GM19455 (cell line): ENCODE results near the gene STON2.
"Not testable (repeated sequence)": the region's sequence is repeated elsewhere in the genome, so short reads cannot be mapped to it uniquely, and the experiment has no call there.

ENCODE experiments used
- ATAC-seq: cut with Tn5 transposase; IDR thresholded peaks from one replicate; pipeline ENCODE4 v1.9.1; 2021; ENCODE audit not compliant: unreplicated experiment

The STON2 gene, protein sequence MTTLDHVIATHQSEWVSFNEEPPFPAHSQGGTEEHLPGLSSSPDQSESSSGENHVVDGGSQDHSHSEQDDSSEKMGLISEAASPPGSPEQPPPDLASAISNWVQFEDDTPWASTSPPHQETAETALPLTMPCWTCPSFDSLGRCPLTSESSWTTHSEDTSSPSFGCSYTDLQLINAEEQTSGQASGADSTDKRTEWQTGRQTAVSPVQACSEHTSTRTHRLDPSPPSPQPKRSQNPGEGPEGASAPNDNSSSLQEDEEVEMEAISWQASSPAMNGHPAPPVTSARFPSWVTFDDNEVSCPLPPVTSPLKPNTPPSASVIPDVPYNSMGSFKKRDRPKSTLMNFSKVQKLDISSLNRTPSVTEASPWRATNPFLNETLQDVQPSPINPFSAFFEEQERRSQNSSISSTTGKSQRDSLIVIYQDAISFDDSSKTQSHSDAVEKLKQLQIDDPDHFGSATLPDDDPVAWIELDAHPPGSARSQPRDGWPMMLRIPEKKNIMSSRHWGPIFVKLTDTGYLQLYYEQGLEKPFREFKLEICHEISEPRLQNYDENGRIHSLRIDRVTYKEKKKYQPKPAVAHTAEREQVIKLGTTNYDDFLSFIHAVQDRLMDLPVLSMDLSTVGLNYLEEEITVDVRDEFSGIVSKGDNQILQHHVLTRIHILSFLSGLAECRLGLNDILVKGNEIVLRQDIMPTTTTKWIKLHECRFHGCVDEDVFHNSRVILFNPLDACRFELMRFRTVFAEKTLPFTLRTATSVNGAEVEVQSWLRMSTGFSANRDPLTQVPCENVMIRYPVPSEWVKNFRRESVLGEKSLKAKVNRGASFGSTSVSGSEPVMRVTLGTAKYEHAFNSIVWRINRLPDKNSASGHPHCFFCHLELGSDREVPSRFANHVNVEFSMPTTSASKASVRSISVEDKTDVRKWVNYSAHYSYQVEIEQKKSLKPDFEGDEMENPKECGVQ

DNA sequence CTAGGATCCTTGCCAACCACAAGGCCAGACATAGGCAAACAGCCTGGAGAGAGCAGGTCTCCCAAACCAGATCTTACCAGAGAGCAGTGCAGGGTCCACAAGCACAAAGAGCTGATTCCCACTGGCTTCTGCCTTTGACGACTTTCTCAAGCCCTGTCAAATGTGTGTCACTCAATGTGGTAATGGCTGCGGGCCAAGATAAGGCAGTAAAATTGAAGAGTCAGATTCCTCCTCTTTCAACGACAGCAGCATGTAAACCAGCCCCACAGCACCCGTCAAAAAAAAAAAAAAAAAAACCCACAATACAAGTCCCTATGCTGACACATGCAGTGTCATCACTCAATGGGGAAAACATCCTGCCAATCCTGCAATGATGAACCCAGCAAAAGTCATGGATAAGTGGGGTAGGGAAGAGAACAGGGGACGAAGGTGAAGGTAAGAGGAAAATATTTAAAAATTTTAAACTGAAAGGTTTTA is at the start of gene STON2:
Gene STON2 (minus strand): TSS at position 123 of the 477 bp plus-strand sequence. CDS start 1,942 bp downstream, outside the sequence.
- ATAC-seq = no peak

DNA sequence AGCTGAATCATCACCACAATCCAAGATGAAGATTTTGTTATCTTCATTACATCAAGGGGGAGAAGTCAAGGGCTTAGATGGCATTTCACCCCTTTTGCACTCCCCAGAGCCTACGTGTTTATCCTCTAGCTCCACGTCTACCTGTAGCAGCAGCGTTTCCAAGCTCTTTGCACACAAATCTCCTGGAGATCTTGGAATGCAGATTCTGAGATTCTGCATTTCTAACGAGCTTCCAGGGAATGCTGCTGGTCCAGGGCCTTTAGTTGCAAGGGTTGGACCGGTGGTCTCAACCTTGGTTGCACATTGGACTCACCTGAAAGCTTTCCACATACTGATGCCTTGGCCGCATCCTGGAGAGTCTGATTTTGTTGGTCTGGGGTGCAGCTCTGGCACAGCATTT is 49.5 kb upstream of the STON2 start:
- ATAC-seq = no peak

DNA sequence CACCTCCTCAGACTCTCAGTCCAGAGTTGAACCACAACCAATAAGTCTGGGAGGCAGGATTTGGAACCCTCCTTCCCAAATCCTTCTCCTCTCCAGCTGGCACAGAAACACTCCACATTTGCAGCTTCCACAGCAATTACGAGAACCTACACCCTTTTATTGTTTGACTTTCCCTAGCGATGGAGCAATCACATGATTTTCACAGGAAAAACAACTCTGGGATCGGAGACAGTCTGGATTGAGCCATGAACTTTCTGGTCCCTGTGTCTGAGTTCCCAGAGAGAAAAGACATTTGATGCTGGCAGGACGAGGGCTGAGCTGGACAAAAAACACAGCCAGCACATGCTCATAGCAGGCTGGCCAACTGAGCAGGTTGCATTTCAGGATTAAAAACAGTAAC is 49.0 kb upstream of the STON2 start:
- no peak for ATAC-seq

DNA sequence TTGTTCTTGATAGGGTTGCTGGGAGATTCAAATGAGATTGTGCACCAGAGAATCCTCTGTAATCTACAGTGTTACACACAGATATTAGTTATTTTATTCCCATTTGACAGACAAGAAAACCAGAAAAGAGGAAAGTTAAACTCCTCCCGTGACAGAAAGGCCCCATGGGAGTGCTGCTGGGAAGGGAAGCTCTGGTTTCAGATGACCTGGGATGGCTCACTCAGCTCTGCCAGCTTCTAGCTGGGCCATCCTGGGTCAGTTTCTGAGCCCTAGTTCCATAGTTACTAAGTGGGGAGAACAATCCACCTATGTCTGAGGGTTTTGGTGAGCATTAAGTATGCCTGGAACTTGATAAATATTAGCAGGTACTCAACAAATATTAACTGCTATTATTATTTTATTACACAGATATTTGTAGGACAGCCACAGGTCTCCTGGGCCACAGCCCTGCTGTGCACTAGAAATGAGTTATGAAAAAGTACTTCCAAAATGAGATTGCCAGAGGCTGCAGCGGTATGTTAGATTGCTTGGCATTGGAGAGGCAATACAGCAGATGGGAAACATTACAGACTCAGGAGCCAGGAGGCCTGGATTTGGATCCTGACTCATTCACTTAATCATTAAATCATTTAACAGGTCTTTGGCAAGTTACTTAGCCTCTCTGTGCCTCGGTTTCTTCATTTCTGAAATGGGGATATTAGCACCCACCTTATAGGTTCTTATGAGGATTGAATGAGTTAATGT is 47.1 kb upstream of the STON2 start:
- ATAC-seq = no peak

DNA sequence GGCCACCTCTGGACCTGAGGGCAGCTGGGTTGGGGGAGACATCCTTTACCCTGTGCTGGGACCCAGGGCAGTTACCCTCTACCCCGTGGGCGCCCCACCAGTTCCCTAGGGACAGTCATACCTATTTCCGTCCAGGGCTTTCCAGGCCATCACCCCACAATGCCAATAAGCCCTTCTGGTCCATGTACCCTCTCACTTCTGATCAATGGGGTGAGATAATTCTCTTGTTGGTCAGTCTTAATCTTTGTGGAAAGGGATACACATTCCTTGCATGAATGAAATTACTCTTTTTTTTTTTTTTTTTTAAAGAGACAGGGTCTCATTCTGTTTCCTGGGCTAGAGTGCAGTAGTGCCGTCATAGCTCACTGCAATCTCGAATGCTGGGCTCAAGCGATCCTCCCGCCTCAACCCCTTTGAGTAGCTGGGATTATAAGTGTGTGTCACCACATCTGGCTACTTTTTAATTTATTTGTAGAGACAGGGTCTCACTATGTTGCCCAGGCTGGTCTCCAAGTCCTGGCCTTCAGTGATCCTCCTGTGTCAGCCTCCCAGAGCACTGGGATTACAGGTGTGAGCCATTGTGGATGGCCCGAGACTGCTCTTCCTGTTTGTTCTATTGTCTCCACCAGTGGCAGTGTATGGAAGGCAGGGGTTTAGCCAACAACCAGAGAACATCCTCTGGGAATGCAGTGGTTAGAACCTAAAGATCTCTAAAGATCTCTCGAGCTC is 46.3 kb upstream of the STON2 start:
- no peak for ATAC-seq

DNA sequence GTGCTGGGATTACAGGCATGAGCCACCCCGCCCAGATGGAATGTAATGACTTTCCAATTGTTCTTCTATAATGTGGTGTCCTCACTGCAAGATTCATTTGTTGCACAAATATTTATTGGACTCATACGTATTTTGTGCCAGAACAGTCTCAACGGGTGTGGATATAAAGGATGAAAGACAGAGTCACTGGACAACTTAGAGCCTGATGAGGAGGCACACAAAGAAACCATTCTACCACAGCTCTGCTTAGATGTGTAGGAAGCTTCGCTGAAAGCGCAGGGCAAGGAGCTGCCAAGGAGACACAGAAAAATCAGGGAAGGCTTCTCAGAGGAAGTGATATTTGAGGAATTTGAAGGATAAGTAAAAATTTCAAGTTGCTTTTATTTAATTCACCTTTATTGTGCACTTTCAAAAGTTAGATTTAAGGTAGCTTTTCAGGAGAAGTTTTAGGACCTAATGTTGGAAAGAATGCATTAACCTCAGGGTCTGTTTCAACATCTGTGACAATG is 41.6 kb upstream of the STON2 start:
- no peak for ATAC-seq

DNA sequence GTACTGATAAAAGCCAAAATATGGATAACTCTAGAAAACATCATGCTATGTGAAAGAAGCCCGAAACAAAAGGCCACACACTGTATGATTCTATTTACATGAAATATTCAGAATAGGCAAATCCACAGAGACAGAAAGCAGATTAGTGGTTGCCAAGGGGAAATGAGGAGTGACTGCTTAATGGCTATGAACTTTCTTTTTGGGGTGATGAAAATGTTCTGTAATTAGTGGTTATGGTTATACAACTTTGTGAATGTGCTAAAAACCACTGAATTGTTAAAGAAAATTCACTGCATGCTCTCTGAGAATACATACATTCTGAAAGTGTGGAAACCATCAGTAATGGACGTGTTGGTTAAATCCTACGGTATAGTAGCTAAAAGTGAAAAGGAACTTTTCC is 39.9 kb upstream of the STON2 start:
- ATAC-seq = no peak

DNA sequence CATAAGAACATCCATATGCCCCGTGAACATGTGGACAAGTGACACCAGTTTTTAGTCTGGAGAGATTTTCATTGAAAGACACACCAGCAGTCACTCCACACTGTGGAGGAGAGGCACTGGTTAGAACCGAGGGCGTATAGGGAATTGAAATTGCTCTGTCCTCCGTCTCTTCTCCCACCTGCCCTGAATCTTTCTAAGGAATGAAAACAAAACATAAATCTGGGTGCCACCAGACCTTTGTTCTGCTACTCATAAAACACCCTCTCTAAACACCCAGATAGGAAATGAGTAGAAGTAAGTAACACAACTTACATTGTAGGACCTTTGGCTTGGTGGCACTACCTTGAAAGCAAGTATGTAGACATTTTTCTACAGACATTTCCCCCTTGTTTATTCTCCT is 37.1 kb upstream of the STON2 start:
- no peak for ATAC-seq

DNA sequence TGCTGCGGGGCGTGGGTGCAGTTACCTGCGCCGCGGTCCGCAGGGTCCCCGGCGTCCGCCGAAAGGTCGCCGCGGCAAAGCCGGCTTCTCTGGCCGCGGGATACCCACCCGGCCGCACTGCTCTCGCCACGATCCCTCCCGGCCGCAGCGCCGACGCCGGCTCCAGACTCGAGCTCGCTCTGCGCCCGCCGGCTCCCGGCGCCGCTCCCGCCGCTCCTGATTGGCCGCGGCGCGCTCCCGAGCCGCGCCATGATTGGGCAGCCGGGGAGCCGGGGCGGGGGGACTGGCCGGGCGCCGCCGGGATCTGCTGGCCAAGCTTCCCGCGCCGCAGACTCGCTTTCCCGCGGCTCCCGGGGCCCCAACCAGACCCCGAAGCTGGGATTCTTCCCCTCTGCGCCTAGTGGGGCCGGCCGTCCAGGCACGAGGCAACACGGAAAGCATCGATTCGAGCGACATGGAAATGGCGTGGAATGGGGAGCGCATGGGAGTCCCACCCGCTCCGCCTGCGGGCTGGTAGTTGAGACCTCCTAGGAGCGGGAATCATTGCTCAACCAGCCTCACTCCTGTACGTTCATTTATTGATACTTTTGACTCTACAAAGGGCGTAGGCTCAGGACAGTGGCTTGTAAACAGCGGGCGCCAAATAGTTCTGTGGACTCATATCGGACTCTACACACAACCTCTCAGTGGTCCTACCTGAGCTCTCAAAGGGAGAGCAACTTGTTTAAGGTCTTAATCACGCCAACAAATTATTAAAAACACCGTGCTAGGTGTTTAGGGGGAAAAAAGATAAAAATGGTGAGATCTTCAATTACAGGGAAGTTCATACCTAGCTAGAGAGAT is 36.4 kb upstream of the STON2 start:
- ATAC-seq = no peak

DNA sequence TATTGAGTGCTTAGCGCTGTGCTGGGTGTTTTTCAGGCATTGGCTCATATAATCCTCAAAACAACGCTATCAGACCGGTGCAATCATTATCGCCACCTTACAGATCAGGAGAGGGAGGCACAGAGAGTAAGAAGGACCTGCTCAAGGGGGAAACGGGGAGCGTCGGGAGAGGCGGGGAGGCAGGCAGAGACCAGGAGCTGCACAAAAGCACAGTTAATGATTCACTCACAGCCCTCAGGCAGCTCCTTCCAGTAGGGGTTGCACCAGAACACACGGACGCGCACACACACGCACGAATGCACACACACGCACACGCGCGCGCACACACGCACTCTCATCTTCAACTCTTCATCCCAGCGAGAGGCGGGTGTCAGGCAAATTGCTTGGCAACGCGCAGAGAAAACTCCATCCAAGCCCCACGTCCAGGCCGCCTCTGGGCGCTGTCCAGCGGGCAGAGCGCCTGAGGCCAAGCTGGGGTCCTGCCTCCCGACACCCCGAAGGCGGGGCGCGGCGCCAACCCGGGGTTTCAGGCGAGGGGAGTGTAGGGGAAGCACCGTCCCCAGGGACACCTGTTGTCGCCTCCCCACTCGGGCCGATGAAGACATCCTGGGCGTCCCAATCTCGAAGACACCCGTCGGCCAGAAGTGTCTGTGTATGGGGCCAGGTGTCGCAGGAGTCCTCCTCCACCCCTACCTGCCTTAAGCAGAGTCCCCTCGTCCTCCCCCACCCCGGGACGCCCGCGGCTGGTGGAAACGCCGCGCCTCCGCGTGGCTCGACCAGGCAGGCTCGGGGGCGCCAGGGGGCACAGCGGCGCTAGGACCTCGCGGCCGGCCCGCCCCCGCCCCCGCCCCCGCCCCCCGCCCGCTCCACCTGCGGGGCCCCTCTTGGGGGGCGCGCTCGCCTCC is 35.5 kb upstream of the STON2 start:
- no peak for ATAC-seq

DNA sequence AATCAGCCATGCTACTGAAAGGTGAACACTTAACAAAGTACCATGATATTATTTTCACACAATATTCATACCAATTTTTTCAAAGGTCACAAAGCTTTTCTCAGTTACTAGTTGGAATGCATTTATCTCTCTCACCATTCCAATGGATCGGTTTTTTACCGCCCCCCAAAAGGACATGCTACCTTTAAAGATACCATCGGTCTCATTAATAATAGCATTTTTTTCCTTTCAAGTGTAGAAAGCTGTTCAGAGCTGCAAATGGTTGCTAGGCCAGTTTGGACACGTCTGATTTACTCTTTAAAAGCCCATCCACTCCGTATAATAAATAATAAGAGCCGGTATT is 34.9 kb upstream of the STON2 start:
- ATAC-seq = no peak

DNA sequence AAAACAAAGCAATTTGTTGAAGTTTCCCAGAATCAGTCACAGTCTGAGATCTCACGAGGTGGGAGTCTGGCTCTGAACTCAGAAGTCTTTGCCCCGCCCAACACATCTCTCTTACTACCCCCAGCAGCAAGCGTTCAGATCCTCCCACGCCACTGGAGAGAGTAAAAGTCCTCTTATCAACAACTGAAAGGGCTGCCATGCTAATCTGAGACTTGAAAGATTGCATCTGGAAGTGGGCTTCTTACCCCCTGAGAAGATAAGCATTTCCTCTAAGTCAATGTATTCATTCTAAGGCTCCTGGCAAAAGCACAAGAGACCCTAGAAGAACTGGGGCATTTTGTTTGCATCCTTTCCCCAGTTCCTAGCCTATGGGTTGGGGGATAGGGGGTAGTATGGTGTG is 34.1 kb upstream of the STON2 start:
- ATAC-seq = no peak

DNA sequence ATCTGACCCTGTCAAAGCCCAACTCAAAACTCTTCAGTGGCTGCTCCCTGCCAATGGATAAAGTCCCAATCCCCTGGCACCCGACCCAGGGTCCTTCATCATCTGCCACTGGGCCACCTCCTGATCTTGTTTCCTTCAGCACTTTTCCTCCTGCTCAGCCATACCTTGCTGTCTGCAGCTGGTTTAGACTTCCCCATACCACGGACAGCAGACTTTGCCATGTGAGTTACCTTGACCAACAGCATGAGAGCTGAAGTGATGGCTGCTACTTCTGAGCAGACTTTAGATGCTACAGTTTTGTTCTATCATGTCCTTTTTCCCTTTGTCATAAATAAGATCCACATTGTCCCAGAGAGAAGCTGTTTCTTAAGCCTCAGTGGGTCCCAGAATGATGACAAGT is 33.3 kb upstream of the STON2 start:
- ATAC-seq = no peak

DNA sequence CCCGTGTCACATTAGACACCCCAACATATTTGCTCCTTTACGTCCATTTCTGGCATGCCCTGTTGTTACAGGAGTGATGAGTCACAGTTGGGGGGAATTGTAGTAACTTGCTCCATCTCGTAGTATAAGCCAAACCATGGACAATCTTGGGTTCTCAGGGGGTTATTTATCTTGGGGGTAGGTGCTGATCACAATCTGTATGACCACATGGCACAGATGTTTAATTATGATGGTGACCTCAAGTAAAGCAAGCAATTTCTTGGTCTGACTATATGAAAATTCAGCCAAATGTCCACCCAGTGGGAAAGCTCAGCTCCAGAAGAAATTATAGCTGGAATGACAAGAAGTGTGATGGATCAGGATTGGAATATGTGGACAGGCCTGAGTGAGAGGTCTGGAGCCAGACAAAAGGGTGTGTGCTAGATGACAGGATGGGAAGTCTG is 32.1 kb upstream of the STON2 start:
- no peak for ATAC-seq

DNA sequence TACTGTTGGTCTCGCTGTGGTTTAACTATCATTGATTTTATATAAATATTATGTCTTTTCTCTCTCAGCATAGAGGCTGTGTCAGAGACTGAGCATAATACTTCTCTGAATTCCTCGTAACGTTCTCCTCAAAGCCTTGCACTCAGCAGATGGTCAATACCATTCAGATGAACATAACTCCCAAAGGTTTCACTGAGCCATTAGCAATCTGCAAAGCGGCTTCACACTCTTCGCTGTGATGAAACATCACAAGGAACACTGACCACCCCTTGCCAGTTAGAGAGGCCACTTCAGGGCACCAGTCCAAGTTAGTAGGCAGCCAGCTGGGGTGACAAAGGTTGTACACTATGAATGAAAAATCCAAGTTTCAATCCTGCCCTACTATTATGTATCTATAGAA is 30.1 kb upstream of the STON2 start:
- ATAC-seq = no peak

DNA sequence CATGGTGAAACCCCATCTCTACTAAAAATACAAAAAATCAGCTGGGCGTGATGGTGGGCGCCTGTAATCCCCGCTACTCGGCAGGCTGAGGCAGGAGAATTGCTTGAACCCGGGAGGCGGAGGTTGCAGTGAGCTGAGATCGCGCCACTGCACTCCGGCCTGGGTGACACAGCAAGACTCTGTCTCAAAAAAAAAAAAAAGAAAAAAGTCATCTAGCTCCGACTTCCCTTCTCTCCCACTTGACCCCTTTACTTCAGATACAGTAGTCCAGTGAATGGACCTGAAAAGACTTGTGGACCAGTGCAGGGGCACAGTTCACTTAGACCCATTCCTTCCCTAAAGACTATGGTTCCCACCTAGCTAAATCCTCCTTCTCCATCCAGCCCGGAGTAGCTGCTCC is 29.6 kb upstream of the STON2 start:
- ATAC-seq = not testable (repeated sequence)

DNA sequence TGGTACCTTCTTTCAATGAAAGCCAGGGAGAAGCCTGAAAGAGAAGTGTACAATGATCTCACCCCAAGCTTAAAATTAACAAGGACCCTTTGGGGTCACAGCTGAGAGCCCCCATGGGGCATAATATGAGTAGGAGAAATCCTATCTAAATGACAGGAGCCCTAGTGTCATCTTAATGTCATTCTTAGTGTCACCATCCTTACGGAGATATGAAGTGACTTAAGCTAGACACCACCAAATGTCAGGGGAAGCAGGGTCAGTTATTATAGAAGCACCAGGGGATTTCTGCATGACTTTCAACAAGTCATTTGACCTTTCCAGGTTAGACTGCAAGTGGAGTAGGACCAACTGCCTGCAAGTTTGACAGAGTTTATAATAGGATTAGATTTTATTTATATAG is 28.9 kb upstream of the STON2 start:
- no peak for ATAC-seq

DNA sequence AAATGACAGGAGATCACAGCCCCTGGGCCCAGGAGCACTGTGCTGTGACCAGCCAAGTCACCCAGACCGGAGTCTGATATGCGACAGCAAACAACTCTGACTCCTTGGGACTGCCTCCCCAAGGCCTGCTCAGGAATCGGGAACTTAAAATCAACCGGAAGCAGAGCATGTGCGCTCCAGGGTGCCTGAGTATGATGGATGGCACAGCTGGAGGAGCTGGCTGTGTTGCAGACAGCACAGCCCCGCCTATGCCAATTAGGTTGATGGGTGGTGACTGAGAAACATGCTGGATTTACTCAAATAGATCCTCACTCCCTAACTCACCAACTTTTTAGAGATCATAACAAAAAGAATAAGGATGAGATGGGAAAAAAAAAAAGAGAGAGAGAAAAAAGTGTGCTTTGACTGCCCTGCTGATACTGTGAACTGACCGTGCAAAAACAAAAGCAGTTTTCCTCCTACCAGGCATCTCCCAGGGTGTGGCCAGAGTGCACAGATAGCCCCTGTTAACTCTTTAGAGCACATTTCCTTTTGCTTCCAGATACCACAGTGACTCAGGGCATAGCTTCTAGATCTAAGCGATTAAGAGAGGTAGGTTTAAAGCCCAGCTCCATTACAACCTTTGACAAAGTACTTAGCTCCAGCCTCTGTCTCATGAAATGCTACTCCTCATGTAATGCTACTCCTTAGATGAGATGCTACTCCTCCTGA is 27.4 kb upstream of the STON2 start:
- no peak for ATAC-seq
